Epithelial cell of prostate (primary cell): ENCODE measurements around the gene CLBA1.
A peak's percentile ranks its signal among the peaks of the same experiment; 100 is the strongest.

Experiments used
- DNase-seq: peaks from one replicate; pipeline ENCODE4 v3.0.0-alpha.2; 2011; ENCODE audit warnings: low read depth, low spot score
- H3K27ac ChIP-seq: fragments of 450-650 bp; 2 replicates; pipeline ENCODE4 v1.5.1; 2017; ENCODE audit warnings: mild to moderate bottlenecking

The CLBA1 gene

DNA sequence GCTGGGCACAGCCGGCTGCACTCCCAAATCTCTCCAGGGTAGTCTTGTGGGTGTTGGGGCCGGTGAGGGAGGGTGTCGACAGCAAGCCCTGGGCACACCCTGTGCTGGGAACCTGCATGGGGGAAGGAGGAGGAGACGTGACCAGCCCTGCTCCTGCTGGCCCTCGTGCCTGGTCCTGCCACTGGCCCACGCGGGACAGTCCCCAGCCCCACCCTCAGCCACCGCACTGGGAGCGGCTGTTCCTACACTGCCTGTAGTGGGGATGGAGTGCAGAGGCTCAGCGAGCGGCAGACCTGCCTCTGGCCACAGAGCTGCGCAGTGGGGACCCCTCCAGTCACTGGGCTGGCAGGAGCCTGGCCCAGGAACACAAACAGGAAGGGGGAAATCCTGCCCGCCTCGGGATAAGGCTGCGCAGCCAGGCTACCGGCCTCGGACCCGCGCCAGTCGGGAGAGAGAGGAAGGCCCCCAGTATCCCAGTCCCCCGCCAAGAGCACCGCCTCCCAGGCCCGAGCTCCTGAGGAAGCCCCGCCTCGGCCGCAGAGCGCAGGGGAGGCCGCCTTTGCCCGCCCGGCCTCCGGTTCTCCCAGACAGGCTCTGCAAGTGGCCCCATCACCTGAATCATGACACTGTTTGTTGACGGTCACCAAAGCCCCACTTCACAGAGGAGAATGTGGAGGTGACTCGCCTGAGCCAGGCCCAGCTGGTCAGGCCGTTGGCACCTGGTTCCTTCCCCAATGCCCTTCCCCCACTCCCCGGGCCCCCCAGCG lies 18.0 kb upstream of the CLBA1 start:
- peak overlapping the region; percentile 100 for H3K27ac ChIP-seq

DNA sequence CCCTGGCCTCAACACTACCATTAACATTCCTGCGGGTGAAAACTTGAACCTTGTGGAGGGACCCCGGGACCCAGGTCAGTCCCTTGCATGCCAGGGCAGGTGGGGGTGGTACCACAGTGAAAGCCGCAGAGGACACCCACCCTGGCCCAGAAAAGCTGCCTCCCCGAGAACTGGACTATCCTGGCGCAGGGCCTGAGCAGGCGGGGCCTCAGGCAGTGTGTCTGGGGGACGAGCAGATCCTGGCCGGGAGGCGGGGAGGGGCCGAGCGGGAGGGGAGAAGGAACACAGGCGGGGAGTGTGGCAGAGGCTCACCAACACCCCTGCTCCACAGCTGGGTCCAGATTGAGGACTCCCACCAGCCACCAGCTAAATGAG lies 17.4 kb upstream of the CLBA1 start:
- H3K27ac ChIP-seq = peak overlapping the region; percentile 100
- no peak for DNase-seq

More for the DNA sequence above, 18.0 kb upstream of the CLBA1 start:
- DNase-seq = no peak

DNA sequence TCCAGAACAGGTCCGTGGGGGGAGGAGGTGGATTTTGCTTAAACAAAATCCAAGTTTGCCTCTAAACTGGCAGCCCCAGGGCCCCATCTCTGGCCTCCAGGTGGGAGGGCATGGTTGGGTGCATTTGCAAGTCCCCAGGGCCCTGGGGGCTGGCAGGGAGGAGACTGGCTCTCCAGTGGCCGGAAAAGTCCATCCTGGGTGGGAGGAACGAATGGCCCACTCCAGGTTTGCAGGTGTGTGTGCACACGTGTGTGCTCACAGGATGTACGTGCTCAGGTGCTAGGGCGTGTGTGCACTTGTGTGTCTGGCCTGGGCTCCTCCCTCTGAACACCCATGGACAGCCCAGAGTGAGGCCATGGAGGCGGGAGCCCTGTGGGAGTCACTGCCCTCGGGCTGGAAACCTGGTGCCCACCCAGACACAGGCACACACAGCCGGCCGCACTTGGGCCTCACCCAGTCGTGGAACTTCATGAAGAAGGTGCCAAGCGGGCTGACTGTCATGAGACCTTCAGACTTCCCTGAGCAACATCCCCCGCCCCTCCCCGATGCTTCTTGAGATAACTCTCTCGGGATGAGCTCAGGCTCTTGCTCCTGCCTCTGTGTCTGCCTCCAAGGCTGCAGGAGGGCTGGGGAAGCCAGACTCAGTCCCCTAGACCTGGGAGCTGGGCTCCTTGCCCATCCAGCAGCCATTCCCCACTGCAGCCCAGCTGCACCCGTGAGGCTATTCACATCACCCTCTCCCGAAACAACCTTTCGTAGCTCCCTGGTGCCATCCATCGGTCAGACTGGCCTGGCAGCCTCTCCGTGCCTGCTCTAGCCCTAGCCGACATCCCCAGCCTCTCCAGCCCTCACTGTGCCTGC lies 16.8 kb upstream of the CLBA1 start:
- DNase-seq = peak; percentile 91
- peak overlapping the region; percentile 100 for H3K27ac ChIP-seq

DNA sequence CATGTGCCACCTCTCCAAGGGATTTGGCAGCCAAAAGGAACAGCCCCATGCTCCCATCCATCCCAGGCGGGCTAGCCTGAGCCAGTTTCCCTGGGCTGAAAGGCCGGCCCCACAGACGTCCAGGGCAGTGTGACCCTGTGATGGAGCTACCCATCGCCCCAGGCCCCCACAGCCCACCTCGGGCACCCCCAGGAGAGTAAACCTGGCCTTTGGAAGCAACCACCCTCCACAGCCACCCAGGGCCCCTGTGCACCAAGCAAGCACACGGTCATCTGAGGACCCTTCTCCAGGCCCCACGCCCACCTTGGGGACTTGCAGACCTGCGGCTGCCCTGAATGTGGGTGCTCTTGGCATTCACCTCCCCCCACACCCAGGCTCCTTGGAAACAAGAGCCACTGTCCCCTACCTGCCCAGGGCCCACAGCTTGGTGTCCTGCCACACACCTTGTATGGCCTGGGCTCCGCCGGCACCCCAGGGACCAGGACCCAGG lies 15.8 kb upstream of the CLBA1 start:
- H3K27ac ChIP-seq = peak overlapping the region; percentile 100
- DNase-seq = no peak

DNA sequence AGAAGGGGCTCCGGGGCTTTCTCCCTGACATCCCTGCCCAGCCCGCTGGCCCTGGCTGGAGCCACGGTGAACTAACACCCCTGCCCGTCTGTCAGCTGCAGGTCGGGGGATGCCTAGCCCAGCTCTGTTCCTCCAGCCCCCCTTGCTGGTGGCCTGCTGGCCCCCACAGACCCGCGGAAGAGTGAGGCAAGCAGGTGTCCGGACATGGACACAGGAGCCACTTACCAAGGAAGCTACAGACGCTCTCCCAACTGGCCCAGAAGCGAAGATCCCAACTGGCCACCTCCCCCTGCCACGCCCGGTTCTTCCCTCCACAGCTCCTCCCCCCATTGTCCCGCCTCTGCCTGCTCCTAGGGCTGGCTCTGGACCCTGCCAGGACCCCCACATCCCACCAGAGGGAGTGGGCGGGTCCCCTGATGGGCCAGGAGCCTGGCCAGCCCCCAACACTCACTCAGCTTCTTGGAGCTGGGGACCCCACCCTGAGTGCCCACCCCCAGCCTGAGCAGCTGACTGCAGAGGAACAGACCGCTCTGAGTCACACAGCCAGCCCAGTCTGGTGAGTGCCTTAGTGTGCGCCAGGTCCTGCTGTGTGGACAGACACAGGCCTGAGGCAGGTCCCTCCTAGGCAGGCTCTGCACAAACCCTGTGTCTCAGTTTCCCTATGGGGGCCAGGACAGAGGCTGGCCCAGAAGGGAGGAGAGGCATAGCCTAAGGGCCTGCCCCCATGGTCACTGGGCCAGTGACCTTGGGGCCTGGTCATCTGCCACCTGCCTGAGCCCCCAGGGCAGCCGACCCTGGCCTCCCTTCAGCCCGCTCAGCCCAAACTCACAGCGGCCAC lies 15.1 kb upstream of the CLBA1 start:
- DNase-seq = peak; percentile 72
- H3K27ac ChIP-seq = peak overlapping the region; percentile 100

DNA sequence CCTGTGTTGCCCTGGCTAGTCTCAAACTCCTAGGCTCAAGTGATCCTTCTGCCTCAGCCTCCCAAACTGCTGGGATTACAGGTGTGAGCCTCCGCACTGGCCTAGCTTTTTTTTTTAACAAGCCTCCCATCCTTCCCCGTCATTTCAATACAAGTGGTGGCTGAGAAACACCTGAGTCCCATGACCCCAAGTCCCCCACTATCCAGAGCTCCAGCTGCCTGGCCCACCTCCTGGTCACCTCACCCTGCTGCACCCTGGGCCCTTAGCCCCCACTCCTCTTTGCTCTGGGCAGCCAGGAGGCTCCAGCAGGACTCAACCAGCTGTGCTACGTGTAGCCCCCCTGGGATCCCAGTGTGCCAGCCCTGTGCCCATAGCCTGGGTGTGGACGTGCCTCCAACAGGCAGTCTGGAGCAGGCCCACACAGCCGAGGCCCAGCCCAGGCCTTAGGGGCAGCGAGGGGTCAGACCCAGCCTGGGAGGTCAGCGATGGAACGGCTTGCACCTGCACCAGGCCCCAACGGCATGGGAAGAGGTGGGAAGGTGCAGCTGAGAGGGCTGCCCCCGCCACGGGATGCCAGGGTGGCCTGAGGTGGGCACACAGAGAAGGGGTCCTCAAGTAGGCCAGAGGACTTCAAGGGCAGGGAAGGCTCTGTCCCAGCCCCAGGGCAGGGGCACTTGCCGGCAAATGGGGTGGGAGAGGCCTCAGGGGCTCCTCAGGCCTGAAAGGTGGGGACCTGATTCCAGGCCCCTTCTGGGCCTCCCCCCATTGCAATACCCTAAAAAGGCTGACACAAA lies 13.9 kb upstream of the CLBA1 start:
- H3K27ac ChIP-seq = peak overlapping the region; percentile 100
- no peak for DNase-seq

DNA sequence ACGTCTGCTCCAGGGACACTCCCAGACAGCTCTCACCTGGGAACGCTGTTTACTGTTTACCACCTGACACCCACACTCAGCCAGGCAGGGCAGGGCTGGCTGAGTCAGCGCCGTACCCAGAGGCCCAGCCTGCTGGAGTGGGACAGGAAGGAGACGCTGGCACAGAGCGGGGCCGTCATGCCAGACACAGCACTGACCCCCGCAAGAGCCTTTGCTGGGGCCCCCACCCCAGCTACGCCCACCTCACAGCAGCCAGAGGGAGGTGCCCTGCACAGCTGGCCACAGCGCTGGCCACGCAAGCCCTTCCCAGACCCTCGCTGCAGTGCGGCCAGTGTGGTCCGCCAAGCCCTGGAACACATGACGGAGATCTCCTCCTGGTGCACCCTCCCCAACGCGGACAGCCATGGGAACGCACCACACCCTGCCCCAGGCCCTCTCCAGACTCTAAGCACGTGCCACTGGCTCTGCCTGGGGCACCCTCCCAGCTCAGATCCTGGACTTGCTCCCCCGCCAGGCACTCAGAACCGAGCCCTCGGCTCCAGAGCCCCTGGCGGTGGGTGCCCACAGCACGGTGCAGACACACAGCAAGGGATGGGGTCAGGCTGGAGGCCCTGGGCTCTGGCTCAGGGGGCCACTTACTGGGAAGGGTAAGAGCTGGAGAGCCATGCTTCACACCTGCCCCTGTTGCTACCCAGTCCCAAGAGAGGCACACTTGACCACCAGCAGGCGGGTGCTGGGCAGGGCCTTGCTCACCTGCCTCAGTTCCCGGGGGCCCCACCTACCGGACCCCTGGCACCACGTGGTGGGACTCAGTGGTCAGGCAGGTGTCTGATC lies 13.1 kb upstream of the CLBA1 start:
- H3K27ac ChIP-seq = peak overlapping the region; percentile 100
- DNase-seq = peak; percentile 93

DNA sequence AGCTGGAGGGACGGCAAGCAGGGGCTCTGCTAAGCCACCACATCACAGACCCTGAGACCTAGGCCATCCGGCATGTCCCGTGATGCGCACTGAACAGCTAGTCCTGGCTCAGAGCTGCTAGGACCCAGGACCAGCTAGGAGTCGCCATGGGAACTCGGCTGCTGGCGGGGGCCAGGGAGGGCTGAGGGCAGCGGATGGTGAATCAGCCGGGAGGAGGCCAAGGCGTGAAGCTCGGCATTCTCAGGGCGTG lies 12.5 kb upstream of the CLBA1 start:
- no peak for DNase-seq
- H3K27ac ChIP-seq = peak overlapping the region; percentile 100

DNA sequence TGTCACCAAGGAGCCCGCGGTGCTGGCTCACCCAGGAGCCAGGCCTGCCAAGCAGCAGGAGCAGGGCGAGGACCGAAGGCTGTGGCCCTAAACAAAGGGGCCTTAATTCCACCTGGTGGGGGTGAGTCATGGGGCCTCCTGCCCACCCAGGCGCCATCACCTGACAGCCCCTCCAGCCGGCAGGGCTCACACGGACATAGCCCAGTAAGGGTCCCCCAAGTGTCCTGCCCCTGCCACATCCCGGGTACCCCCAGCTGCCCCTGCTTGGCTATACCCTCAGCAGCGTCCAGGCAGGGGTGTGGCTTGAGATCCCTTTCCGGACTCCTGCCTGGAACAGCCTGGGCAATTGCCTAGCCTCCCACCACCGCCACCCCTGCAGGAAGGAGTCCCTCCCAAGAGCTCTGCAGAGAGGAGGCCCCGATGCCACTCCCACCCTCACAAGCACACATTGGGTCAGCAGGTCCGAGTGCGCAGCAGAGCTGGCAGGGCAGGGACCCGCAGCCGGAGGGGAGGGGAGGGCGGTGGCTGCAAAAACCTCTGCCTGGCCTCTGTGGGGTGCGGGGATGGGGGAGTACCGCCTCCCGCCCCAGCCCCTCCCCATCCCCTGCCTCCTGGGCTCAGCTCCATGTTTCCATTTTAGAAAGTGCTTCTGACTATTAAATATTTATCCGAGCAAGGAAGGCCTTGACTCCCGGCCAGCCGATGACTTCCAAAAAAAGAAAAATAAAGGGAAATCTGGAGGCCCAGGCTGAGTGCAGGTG lies 12.0 kb upstream of the CLBA1 start:
- H3K27ac ChIP-seq = peak overlapping the region; percentile 100
- DNase-seq = peak; percentile 94

DNA sequence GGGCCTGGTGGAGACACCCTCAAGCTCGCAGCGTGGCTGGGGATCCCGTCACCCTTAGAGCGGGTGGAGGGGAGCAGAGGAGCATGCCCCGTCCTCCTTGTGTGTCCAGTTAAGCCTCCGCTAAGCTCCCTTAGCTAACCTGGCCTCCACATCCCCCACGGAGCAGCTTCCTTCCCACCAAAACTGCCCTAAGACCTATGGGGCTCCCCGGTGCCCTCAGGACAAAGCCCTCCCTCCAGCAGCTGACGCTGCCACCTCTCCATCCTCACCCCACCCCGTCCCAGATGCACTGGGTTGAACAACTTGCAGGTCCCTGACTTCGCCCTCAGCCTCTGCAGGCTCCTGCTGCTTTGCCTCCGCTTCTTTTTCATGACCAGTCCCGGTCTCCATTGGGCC lies 11.4 kb upstream of the CLBA1 start:
- peak overlapping the region; percentile 100 for H3K27ac ChIP-seq
- no peak for DNase-seq

DNA sequence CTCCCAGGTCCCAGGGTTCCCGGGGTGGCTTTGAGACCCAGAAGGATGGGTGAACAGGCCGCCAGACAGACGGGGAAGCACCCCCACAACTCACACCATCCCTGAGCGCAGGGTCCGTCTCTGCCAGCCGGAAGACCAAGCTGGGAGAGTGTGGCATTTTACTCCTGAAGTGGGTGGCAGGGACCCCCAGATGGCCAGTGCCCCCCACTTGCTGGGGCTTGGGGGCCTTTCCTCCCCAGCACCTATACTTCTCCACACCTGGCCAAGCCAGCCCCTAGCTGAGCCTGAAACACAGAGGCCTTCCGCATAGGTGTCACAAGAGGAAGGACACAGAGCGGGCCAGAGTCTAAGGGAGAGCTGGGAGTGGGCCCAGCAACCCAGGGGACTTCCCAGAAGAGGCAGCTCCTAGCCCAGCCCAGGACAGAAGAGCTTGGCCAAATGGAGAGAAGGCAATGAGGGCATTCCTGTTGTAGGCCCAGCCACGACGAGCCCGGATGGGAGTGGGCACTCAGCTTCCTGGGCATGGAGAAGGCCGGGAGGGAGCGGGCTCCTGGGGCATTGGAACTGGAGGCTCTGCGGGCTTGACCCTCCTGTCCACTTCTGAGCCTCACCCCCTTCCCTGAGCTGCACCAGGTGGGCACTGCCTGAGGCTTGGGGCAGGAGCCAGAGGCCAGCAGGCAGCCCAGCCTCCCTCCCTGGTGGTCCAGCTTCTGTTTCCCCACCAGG lies 10.8 kb upstream of the CLBA1 start:
- DNase-seq = no peak
- peak overlapping the region; percentile 100 for H3K27ac ChIP-seq

DNA sequence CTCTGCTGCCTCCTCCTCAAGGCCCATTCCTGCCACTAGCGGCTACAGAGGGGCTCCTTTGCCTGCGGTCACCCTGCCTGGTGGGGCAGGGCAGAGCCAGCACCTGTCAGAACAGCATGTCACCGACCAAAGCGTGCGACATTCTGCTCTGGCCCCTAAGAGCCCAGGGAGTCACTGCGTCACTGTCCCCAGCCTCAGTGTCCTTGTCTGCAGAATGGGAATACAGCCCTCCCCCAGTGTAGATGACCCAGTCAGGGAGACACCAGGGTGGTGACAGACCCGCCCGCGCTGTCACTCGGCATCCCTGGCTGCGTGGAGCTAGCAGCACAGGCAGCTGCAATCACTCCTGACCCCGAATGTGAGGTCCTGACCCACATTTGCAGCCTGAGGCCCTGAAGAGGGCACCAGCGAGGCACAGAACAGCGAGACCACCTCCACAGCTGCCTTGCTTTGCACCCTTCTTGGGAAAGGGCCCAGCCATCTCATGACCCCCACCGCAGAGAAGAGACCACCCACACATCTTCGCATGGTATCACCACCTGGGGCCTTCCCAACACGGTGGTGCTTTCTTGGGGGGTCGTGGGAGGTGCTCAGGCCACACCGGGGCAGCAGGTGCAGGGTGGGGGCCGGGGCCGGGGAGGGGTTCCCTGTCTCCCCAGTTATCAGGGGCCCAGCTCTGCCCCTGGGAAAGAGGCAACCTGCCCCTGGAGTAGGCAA lies 9.9 kb upstream of the CLBA1 start:
- DNase-seq = no peak
- H3K27ac ChIP-seq = peak overlapping the region; percentile 100

DNA sequence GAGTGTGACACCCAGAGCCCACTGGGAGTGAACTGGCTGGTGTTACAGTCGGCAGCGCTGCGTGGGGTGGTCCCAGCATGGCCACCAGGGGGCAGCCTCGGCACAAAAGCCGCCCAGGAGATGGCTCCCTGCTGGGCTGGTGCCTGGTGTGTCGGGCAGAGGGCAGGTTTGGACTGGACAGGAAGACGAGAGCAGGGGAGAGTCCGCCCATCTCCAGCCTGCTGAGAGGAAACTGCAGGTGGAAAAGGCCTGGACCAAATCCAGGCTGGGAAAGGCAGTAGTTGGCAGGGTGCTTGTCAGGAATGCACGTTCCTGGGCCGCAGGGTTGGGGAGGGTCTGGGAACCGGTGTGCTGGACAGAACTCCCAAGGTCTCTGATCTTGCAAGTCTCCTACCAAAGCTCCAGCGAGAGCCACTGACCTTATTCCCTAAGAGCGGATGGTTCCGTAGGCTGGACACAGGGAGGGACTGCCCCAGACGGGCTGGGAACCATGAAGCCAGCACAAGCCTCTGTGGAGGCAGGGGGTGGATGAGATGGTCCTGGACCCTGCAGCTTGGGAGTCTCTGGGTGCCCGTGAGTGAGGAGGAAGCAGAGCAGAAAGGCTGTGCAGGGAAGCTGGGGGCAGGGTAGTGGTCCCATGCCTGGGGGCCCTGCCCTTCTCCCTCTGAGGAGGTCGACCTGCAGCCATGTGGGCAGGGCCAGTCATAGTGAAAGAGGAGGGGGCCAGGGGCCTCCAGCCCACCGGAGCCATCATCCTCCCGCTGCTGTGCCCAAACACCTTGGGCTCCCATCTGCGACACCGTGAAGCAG lies 9.2 kb upstream of the CLBA1 start:
- H3K27ac ChIP-seq = peak overlapping the region; percentile 65
- DNase-seq = no peak

DNA sequence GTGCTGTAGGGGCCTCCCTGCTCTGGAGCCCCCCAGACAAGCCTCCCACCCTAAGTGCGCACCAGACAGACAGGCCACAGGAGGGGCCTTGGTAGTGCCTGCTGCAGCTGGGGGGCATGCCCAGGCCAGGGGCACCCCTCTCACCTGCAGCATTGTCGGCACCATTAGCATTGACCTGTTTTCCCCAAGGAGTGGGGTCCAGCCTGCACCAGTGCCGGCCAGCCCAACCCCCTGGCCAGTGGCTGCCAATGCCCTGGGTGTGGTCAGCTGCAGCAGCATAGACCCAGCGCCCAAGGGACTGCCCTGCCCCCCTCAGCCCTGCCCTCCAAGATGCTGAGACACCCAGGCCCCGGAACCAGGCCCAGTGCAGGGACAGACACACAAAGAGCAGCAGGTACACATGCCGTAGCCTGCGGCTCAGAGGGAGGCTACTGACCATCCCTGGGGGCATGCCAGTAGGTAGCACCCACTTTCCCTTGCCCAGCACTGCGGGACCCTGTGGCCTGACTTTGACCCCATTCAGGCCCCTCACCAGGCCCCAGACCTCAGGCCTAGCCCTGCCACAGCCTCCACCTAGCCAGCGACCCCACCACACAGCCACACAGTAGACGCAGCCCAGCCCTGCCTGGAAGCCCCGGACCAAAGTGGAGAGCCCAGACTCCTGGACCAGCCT lies 8.4 kb upstream of the CLBA1 start:
- peak overlapping the region; percentile 65 for H3K27ac ChIP-seq
- no peak for DNase-seq

DNA sequence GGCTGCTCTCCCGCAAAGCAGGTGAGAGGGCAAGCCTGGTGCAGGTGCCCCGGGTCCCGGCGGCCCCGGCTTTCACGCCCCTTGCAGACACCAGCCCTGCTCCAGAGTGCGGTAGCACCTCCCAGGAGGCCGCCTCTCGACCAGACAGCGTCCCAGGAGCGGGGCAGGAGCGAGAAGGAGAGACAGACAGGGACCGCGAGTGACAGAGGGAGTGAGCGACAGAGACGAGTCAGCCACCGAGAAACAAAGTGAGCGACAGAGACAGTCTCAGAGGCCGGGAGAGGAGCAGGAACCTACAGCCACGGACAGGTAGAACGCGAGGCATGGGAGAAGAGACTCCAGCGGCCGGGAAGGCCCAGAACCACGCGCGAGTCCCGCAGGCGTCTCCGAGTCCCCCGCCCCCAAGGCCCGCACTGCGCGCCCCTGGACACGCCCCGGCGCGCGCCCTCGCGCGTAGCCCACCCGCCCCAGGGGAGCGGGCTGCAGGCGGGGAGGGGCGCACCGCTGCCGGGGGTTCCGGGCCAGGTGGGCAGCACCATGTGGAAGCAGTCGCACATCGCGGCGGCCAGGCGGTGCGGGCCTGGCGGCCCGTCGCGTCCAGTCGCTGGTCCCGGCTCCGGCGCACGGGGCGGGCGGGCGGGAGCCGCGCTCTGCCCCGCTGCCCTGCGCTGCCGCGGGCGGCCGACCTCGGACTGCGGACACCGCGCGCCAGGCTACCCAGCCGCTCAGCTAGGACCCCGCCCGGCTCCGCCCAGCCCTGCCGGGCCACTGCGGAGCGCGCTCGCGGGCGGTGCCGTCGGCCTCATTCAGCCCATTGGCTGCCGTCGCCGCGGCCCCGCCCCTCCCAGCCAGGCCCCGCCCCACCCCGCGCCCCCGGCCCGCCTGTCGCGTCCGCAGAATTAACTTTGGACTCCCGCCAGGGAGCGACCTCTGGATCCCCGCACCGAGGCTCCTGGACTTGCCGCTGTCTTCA lies 7.6 kb upstream of the CLBA1 start, which contains the start of gene AHNAK2:
Gene AHNAK2, minus strand, starts transcription at position 694 of the 973 bp plus-strand sequence. Its CDS starts 137 bp downstream, at position 557.
- DNase-seq = no peak

More for the DNA sequence above, 7.6 kb upstream of the CLBA1 start, which contains the start of gene AHNAK2:
- H3K27ac ChIP-seq = peak within 1 kb of the TSS; percentile 65
